MM.1S (cell line): Measurements from ENCODE around the gene CHRD.

Experiments
- DNase-seq: peaks from one replicate; pipeline ENCODE4 v3.0.0-alpha.2; 2015
- H2AFZ ChIP-seq: fragments of 300-600 bp; sonication (generic); 2 replicates; pipeline ENCODE4 v1.6.0; 2016; ENCODE audit warnings: antibody characterized with exemption, low read length
- H3F3A ChIP-seq: fragments of 300-600 bp; sonication (generic); 2 replicates; pipeline ENCODE4 v1.6.1; 2016; ENCODE audit warnings: mild to moderate bottlenecking, antibody characterized with exemption, low read length, moderate library complexity, mixed read lengths; ENCODE audit not compliant: insufficient read depth
- H3K27ac ChIP-seq: fragments of 300-600 bp; sonication (generic); 2 replicates; pipeline ENCODE4 v1.5.1; 2016; ENCODE audit warnings: mild to moderate bottlenecking, low read length
- H3K27me3 ChIP-seq: fragments of 300-600 bp; sonication (generic); replicated peaks from 2 replicates; pipeline ENCODE4 v1.6.0; 2016; ENCODE audit warnings: low read length; ENCODE audit not compliant: insufficient read depth
- H3K36me3 ChIP-seq: fragments of 300-600 bp; sonication (generic); replicated peaks from 2 replicates; pipeline ENCODE4 v1.6.1; 2016; ENCODE audit warnings: mild to moderate bottlenecking, low read length, mixed read lengths; ENCODE audit not compliant: insufficient read depth
- H3K4me1 ChIP-seq: fragments of 300-600 bp; sonication (generic); 2 replicates; pipeline ENCODE4 v1.6.1; 2016; ENCODE audit warnings: low read length, mixed read lengths
- H3K4me2 ChIP-seq: fragments of 300-600 bp; sonication (generic); 2 replicates; pipeline ENCODE4 v1.6.0; 2016; ENCODE audit warnings: low read depth, low read length
- H3K4me3 ChIP-seq: fragments of 300-600 bp; sonication (generic); 2 replicates; pipeline ENCODE4 v1.5.1; 2016; ENCODE audit warnings: low read length, mixed read lengths
- H3K79me2 ChIP-seq: fragments of 300-600 bp; sonication (generic); 2 replicates; pipeline ENCODE4 v1.6.1; 2016; ENCODE audit warnings: mixed run types, low read length, mixed read lengths
- H3K9ac ChIP-seq: fragments of 300-600 bp; sonication (generic); 2 replicates; pipeline ENCODE4 v1.6.1; 2016; ENCODE audit warnings: low read length, mixed read lengths
- H3K9me2 ChIP-seq: fragments of 300-600 bp; sonication (generic); replicated peaks from 2 replicates; pipeline ENCODE4 v1.6.1; 2016; ENCODE audit warnings: mild to moderate bottlenecking, low read length, mixed read lengths; ENCODE audit not compliant: insufficient read depth
- H3K9me3 ChIP-seq: fragments of 300-600 bp; sonication (generic); replicated peaks from 2 replicates; pipeline ENCODE4 v1.6.1; 2016; ENCODE audit warnings: mild to moderate bottlenecking, low read length, mixed read lengths; ENCODE audit not compliant: insufficient read depth
- H4K20me1 ChIP-seq: fragments of 300-600 bp; sonication (generic); 2 replicates; pipeline ENCODE4 v1.6.1; 2016; ENCODE audit warnings: mild to moderate bottlenecking, low read length, moderate library complexity, mixed read lengths; ENCODE audit not compliant: insufficient read depth
- EZH2 ChIP-seq: fragments of 300-600 bp; sonication (generic); optimal IDR thresholded peaks from 2 replicates; pipeline ENCODE3; 2017; ENCODE audit warnings: low read depth, mild to moderate bottlenecking, antibody characterized with exemption, low read length, mixed read lengths
- EZH2phosphoT487 ChIP-seq: fragments of 300-600 bp; sonication (generic); IDR thresholded peaks from 2 replicates; pipeline ENCODE4 v1.6.1; 2018; ENCODE audit warnings: antibody characterized with exemption, low read length
- TF ChIP-seq, protein P1 (sequence below): fragments of 300-600 bp; sonication (generic); IDR thresholded peaks from 2 replicates; pipeline ENCODE4 v1.5.1; 2016; ENCODE audit warnings: antibody characterized with exemption, low read length, mixed read lengths

Gene CHRD

GRCh38 chr3:184355261-184356040 lies 24.4 kb upstream of the CHRD start:
- Histone ChIP-seq H3F3A (no peaks in the 10 kb centered on the region), H4K20me1 (no peaks in the 10 kb centered on the region), H2AFZ (no peak overlapping the region), H3K4me2 (no peak overlapping the region), H3K79me2 (no peaks in the 10 kb centered on the region), H3K27me3 (no peaks in the 10 kb centered on the region), H3K9ac (no peak overlapping the region), H3K36me3 (no peaks in the 10 kb centered on the region), H3K9me3 (no peaks in the 10 kb centered on the region), H3K4me3 (no peak overlapping the region), H3K27ac (no peak overlapping the region), H3K4me1 (no peaks in the 10 kb centered on the region), H3K9me2 (no peaks in the 10 kb centered on the region)
- no peak for DNase-seq
- TF ChIP-seq, protein P1, sequence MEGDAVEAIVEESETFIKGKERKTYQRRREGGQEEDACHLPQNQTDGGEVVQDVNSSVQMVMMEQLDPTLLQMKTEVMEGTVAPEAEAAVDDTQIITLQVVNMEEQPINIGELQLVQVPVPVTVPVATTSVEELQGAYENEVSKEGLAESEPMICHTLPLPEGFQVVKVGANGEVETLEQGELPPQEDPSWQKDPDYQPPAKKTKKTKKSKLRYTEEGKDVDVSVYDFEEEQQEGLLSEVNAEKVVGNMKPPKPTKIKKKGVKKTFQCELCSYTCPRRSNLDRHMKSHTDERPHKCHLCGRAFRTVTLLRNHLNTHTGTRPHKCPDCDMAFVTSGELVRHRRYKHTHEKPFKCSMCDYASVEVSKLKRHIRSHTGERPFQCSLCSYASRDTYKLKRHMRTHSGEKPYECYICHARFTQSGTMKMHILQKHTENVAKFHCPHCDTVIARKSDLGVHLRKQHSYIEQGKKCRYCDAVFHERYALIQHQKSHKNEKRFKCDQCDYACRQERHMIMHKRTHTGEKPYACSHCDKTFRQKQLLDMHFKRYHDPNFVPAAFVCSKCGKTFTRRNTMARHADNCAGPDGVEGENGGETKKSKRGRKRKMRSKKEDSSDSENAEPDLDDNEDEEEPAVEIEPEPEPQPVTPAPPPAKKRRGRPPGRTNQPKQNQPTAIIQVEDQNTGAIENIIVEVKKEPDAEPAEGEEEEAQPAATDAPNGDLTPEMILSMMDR = no peak
- TF ChIP-seq EZH2phosphoT487 = no peak
- TF ChIP-seq EZH2 = no peak

DNA sequence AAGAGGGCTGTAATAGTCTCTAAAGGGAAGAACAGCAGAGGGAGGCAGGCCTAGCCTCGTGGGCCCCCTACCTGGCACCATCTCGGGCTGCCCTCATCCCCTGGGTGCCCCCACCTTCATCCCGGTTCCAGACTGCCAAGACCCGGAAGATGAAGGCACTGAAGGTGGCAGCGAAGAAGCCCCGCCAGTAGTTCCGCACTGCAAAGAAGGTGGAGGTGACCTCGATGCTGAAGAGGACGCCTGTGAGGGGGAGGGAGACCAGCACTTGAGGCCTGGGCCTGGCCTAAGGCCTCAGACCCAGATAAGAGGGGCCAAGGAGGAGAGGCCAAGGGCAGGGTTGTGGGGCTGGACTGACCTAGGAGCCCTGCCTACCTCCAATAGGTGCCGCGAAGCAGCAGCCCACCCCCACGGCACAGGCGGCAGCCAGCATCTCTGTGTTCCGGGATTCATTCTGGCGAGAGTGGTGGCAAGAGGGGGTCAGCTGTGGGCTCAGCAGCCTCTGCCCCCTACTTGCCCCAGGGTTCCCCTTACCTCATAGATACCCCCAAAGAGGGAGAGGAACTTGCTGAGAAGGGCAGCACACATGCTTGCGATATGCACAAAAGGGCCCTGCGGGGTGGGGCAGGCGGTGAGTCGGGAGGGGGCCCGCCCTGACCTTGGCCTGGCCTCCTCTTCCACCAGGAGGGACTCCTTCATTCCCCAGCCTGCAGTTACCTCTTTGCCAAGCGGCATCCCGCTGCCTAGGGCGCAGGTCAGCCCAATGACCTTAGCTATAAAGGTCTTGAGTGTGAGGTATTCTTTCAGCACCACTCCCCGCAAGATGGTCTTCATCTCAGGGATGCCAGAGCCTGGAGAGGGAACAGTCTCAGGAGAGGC lies 22.4 kb upstream of the CHRD start:
- Histone ChIP-seq H3K9ac (no peak overlapping the region), H3K4me3 (no peak overlapping the region), H3K79me2 (peaks cover 5% of the 10 kb centered on the region; the same call in 1 of the 2 replicates), H3K4me1 (no peaks in the 10 kb centered on the region), H2AFZ (no peak overlapping the region), H3K27ac (no peak overlapping the region), H3F3A (peaks cover 9% of the 10 kb centered on the region), H3K9me2 (no peaks in the 10 kb centered on the region), H3K27me3 (no peaks in the 10 kb centered on the region), H4K20me1 (no peaks in the 10 kb centered on the region), H3K36me3 (no peaks in the 10 kb centered on the region), H3K9me3 (no peaks in the 10 kb centered on the region), H3K4me2 (no peak overlapping the region)
- no peak for DNase-seq
- no peak for TF ChIP-seq EZH2
- no peak for TF ChIP-seq EZH2phosphoT487
- TF ChIP-seq, protein P1 = no peak

GRCh38 chr3:184358124-184358767 lies 21.6 kb upstream of the CHRD start:
- Histone ChIP-seq H3K4me3 (no peak overlapping the region), H3K4me1 (no peaks in the 10 kb centered on the region), H3K79me2 (peaks cover 5% of the 10 kb centered on the region), H3K9me3 (no peaks in the 10 kb centered on the region), H3K4me2 (no peak overlapping the region), H3K27ac (no peak overlapping the region), H4K20me1 (no peaks in the 10 kb centered on the region), H3K36me3 (no peaks in the 10 kb centered on the region), H2AFZ (no peak overlapping the region), H3K9ac (no peak overlapping the region), H3K27me3 (no peaks in the 10 kb centered on the region), H3K9me2 (no peaks in the 10 kb centered on the region), H3F3A (peaks cover 14% of the 10 kb centered on the region)
- TF ChIP-seq EZH2 (no peak), EZH2phosphoT487 (no peak)
- TF ChIP-seq, protein P1 = no peak
- no peak for DNase-seq
